ENCODE results near the gene PWP2. TPM values are rescaled to one million over a fixed set of nuclear protein-coding genes. Genes with fewer than 3 reads are reported as not detected.
"Not testable (repeated sequence)": the region's sequence is repeated elsewhere in the genome, so short reads cannot be mapped to it uniquely, and the experiment has no call there.

PWP2 gene
- total and polyA plus RNA-seq, 12 donors = 0.09 to 33.0 (median 5.6) TPM

DNA sequence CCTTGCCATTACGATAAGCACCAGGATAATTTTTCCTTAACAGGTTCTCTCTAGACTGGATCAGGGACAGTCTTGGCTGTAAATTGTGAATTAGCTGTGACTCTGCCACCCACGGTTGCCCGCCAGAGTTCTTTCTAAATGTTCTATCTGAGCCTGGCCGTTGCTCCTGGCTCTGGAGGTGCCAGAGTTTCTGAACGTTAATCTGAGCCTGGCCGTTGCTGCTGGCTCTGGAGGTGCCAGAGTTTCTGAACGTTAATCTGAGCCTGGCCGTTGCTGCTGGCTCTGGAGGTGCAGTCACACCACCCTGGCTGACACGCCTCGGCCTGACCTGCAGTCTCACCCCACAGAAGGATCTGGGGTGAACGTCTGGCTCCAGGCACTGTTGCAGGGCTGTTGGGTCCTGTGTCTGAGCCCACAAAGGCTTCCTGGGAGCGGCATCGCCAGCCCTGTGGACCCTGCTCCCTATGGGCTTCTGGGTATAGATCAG, 56.0 kb downstream of the PWP2 start:
- H3K27me3 ChIP-seq; H3K4me3 ChIP-seq; H3K4me1 ChIP-seq (replicated peaks in 1 of 2); H3K27ac ChIP-seq; H3K9me3 ChIP-seq (replicated peaks in 1 of 3); H3K36me3 ChIP-seq (replicated peaks in 1 of 2); intact Hi-C loops (cut with DNase I); DNase-seq: not testable (repeated sequence)
- no CpG with 5 or more reads among the region's 13 CpGs for WGBS, 4 donors

DNA sequence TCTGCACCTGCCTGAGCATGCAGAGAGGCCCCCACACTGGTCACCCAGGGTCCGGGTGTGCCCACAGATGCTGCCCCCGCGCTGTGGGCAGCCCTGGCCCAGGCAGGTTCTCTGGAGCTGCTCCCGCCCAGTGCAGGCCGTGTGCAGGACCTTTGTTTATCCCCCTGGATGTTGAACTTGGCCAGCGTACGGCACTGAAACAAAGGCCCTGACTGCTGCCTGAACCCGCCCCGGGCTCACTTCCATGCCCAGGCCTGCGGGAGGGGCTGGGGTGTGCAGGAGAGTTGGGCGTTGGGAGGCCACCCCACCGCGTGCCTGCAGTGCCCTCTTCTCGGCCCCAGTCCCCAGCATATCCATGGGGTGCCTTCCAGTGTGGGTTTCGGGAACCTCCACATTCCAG, 58.7 kb downstream of the PWP2 start:
- H3K9me3 ChIP-seq (replicated peaks in 1 of 3); intact Hi-C loops (cut with DNase I); H3K4me1 ChIP-seq (replicated peaks in 1 of 2); H3K27ac ChIP-seq; H3K36me3 ChIP-seq (replicated peaks in 1 of 2); H3K27me3 ChIP-seq; DNase-seq; H3K4me3 ChIP-seq: not testable (repeated sequence)
- no CpG with 5 or more reads among the region's 15 CpGs for WGBS, 4 donors

GRCh38 chr21:44167527-44167926, 60.3 kb downstream of the PWP2 start:
- DNase-seq; H3K4me1 ChIP-seq (replicated peaks in 1 of 2); H3K27me3 ChIP-seq; H3K9me3 ChIP-seq (replicated peaks in 1 of 3); H3K27ac ChIP-seq; intact Hi-C loops (cut with DNase I); H3K36me3 ChIP-seq (replicated peaks in 1 of 2); H3K4me3 ChIP-seq: not testable (repeated sequence)
- WGBS, 4 donors = no CpG with 5 or more reads among the region's 11 CpGs

DNA sequence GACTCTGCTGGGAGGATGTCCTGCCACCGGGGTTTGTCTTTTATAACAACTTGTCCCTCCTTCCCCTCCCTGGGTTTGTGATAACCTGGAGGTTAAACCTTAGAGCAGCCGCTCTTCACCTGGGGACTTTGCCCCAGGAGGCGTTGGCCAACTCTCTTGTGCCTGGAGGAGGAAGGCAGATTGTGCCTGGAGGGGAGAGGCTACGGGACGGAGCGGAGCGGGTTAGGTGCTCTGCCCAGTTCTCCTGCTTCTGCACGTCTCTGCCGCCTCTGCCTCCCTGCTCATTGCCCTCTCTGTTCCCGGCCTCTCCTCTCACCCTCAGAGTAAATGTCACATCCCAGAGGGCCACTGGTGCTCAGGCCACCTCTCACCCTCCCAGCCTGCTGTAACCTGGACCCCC, 63.1 kb downstream of the PWP2 start:
- intact Hi-C loops (cut with DNase I) = not testable (repeated sequence)

GRCh38 chr21:44170863-44171262, 63.7 kb downstream of the PWP2 start:
- H3K36me3 ChIP-seq (replicated peaks in 1 of 2); intact Hi-C loops (cut with DNase I); H3K27me3 ChIP-seq; H3K4me1 ChIP-seq (replicated peaks in 1 of 2); H3K4me3 ChIP-seq; H3K27ac ChIP-seq; H3K9me3 ChIP-seq (replicated peaks in 1 of 3): not testable (repeated sequence)
- peak in 2 of 7 donors; percentile 12 to 15 for DNase-seq
- 30 to 43% methylated on average over 3 to 5 of the region's 10 CpGs; no CpG with 5 or more reads in 2 of the 4 donors for WGBS, 4 donors

More for the DNA sequence above, 63.1 kb downstream of the PWP2 start:
- not testable (repeated sequence) for H3K27ac ChIP-seq; H3K4me1 ChIP-seq (replicated peaks in 1 of 2); DNase-seq; H3K4me3 ChIP-seq; H3K9me3 ChIP-seq (replicated peaks in 1 of 3); H3K27me3 ChIP-seq; H3K36me3 ChIP-seq (replicated peaks in 1 of 2)
- WGBS, 4 donors = no CpG with 5 or more reads among the region's 10 CpGs

- not testable (repeated sequence) for H3K4me3 ChIP-seq
- WGBS, 4 donors = no CpG with 5 or more reads among the region's 13 CpGs
Observed at GRCh38 chr21:44171962-44172572, 64.9 kb downstream of the PWP2 start.

GRCh38 chr21:44172741-44173140, 65.5 kb downstream of the PWP2 start:
- H3K4me3 ChIP-seq; H3K27ac ChIP-seq; DNase-seq; H3K4me1 ChIP-seq (replicated peaks in 1 of 2); H3K36me3 ChIP-seq (replicated peaks in 1 of 2); H3K27me3 ChIP-seq; H3K9me3 ChIP-seq (replicated peaks in 1 of 3); intact Hi-C loops (cut with DNase I): not testable (repeated sequence)
- no CpG with 5 or more reads among the region's 19 CpGs for WGBS, 4 donors

More at GRCh38 chr21:44171962-44172572, 64.9 kb downstream of the PWP2 start:
- H3K36me3 ChIP-seq (replicated peaks in 1 of 2); H3K27ac ChIP-seq; H3K27me3 ChIP-seq; H3K9me3 ChIP-seq (replicated peaks in 1 of 3); DNase-seq; intact Hi-C loops (cut with DNase I); H3K4me1 ChIP-seq (replicated peaks in 1 of 2): not testable (repeated sequence)

DNA sequence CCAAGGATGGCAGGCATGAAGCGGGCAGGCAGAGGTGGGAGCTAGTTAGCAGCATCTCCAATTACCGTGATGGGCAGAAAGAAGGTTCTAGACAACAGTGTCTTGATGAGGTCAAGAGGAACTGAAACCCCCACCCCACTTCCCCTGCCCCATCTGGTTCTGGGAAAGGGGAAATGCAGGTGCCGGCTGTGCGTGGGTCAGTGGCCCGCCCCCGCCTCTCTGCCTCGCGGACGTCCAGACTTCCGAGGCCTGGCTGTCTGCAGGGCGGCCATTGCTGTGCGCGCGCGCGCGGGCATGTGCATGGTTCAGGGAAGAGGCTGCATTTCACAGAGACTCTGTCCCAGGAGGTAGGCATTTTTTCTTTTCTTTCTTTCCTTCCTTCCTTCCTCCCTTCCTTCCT, 68.0 kb downstream of the PWP2 start:
- no CpG with 5 or more reads among the region's 17 CpGs for WGBS, 4 donors

GRCh38 chr21:44176127-44176526, 68.9 kb downstream of the PWP2 start:
- H3K4me3 ChIP-seq; H3K9me3 ChIP-seq (replicated peaks in 1 of 3); H3K27me3 ChIP-seq; H3K36me3 ChIP-seq (replicated peaks in 1 of 2); H3K27ac ChIP-seq; H3K4me1 ChIP-seq (replicated peaks in 1 of 2); DNase-seq; intact Hi-C loops (cut with DNase I): not testable (repeated sequence)
- no CpG with 5 or more reads among the region's 14 CpGs for WGBS, 4 donors

More for the DNA sequence above, 68.0 kb downstream of the PWP2 start:
- H3K27ac ChIP-seq; DNase-seq; H3K36me3 ChIP-seq (replicated peaks in 1 of 2); H3K9me3 ChIP-seq (replicated peaks in 1 of 3); H3K4me1 ChIP-seq (replicated peaks in 1 of 2); H3K4me3 ChIP-seq; intact Hi-C loops (cut with DNase I); H3K27me3 ChIP-seq: not testable (repeated sequence)
